ENCODE data around the gene ASAP3. TPM values are rescaled to one million over a fixed set of nuclear protein-coding genes. Genes with fewer than 3 reads are reported as not detected.
"Not testable (repeated sequence)": the region's sequence is repeated elsewhere in the genome, so short reads cannot be mapped to it uniquely, and the experiment has no call there.

Gene ASAP3
- total and polyA plus RNA-seq, 2 experiments from 2014 or later = 13.9 to 27.3 TPM

GRCh38 chr1:23380719-23381118, 103.3 kb downstream of the ASAP3 start:
- H3K27ac ChIP-seq = no peak overlapping the region
- TF ChIP-seq EZH2phosphoT487 (IDR thresholded peaks at IDR 0.05; ENCODE audit: insufficient read depth, low read depth) = no peak
- no peak for TF ChIP-seq EZH2 (IDR thresholded peaks at IDR 0.05; ENCODE audit: insufficient read depth, poor library complexity, severe bottlenecking)
- WGBS, 2 experiments (ENCODE audit: low coverage in 1 of 2, low lambda C conversion rate in 2 of 2, missing lambda C conversion rate in 2 of 2) = 55 to 67% methylated on average over 4 to 5 of the region's 5 CpGs
- no peak for DNase-seq
- H3K4me1 ChIP-seq (ENCODE audit: insufficient read depth) = peaks cover 38% of the 10 kb centered on the region
- no peaks in the 10 kb centered on the region for H3K36me3 ChIP-seq (ENCODE audit: low read depth)
- no peaks in the 10 kb centered on the region for H3K27me3 ChIP-seq (replicated peaks; ENCODE audit: insufficient read depth)
- H3K9ac ChIP-seq = no peak overlapping the region
- H3K4me3 ChIP-seq = no peak overlapping the region
- H4K20me1 ChIP-seq (ENCODE audit: insufficient read depth) = no peaks in the 10 kb centered on the region
- peaks cover 37% of the 10 kb centered on the region for H3F3A ChIP-seq (ENCODE audit: insufficient read depth)
- H3K9me3 ChIP-seq (ENCODE audit: low read depth) = no peaks in the 10 kb centered on the region
- H3K79me2 ChIP-seq (ENCODE audit: insufficient read depth) = no peaks in the 10 kb centered on the region
- no peaks in the 10 kb centered on the region for H3K9me2 ChIP-seq (ENCODE audit: insufficient read depth)
- in situ Hi-C loops (cut with MboI) = no loop called here
- H3K4me2 ChIP-seq (ENCODE audit: unreplicated experiment) = no peak overlapping the region
- no peak overlapping the region for H2AFZ ChIP-seq

GRCh38 chr1:23380236-23380635, 103.7 kb downstream of the ASAP3 start:
- H2AFZ ChIP-seq; H3K9me3 ChIP-seq (ENCODE audit: low read depth); H3K36me3 ChIP-seq (ENCODE audit: low read depth); H3K27ac ChIP-seq; H3K9me2 ChIP-seq (ENCODE audit: insufficient read depth); H3K9ac ChIP-seq; H4K20me1 ChIP-seq (ENCODE audit: insufficient read depth); H3K4me2 ChIP-seq (ENCODE audit: unreplicated experiment); in situ Hi-C loops (cut with MboI); H3K79me2 ChIP-seq (ENCODE audit: insufficient read depth); H3K27me3 ChIP-seq (replicated peaks; ENCODE audit: insufficient read depth); DNase-seq; H3K4me3 ChIP-seq: not testable (repeated sequence)
- H3K4me1 ChIP-seq (ENCODE audit: insufficient read depth) = peaks cover 34% of the 10 kb centered on the region
- H3F3A ChIP-seq (ENCODE audit: insufficient read depth) = peaks cover 37% of the 10 kb centered on the region
- 58 to 64% methylated on average over 4 of the region's 4 CpGs for WGBS, 2 experiments (ENCODE audit: low coverage in 1 of 2, low lambda C conversion rate in 2 of 2, missing lambda C conversion rate in 2 of 2)

Other genes starting within 250 kb of the ASAP3 start
- 77.5 and 91.6 TPM in 2 replicates for gene HNRNPR, start 139.9 kb downstream of the ASAP3 start, total RNA-seq (2014; rRNA removed; shearing (Covaris generic))
- 124 and 126 TPM in 2 replicates for gene HNRNPR, start 139.9 kb downstream of the ASAP3 start, polyA plus RNA-seq (2016; fragmentation: Nextera tagmentation; extraction: Ambion mirVana)
- 14.0 and 16.2 TPM in 2 replicates for gene ZNF436, start 114.3 kb downstream of the ASAP3 start, total RNA-seq (2014; rRNA removed; shearing (Covaris generic))
- gene ZNF436, start 114.3 kb downstream of the ASAP3 start, polyA plus RNA-seq (2016; fragmentation: Nextera tagmentation; extraction: Ambion mirVana) = 8.1 and 9.4 TPM in 2 replicates
- gene TCEA3, start 59.4 kb downstream of the ASAP3 start, total RNA-seq (2014; rRNA removed; shearing (Covaris generic)) = 9.2 and 16.3 TPM in 2 replicates
- gene TCEA3, start 59.4 kb downstream of the ASAP3 start, polyA plus RNA-seq (2016; fragmentation: Nextera tagmentation; extraction: Ambion mirVana) = 21.3 and 23.2 TPM in 2 replicates
- gene E2F2, start 47.1 kb upstream of the ASAP3 start, total RNA-seq (2014; rRNA removed; shearing (Covaris generic)) = 1.1 and 1.2 TPM in 2 replicates
- gene E2F2, start 47.1 kb upstream of the ASAP3 start, polyA plus RNA-seq (2016; fragmentation: Nextera tagmentation; extraction: Ambion mirVana) = 0.20 and 0.51 TPM in 2 replicates
- 332 and 376 TPM in 2 replicates for gene ID3, start 75.3 kb upstream of the ASAP3 start, total RNA-seq (2014; rRNA removed; shearing (Covaris generic))
- gene ID3, start 75.3 kb upstream of the ASAP3 start, polyA plus RNA-seq (2016; fragmentation: Nextera tagmentation; extraction: Ambion mirVana) = 680 and 684 TPM in 2 replicates
- 422 and 555 TPM in 2 replicates for gene RPL11, start 207.6 kb upstream of the ASAP3 start, total RNA-seq (2014; rRNA removed; shearing (Covaris generic))
- 444 and 449 TPM in 2 replicates for gene RPL11, start 207.6 kb upstream of the ASAP3 start, polyA plus RNA-seq (2016; fragmentation: Nextera tagmentation; extraction: Ambion mirVana)

All from GM23248 (cell line).